Keratinocyte (primary cell): ENCODE measurements around the gene GHRL. TPM values are rescaled to one million over a fixed set of nuclear protein-coding genes. Genes with fewer than 3 reads are reported as not detected.

Source experiments
- DNase-seq: peaks from one replicate; pipeline ENCODE4 v3.0.0-alpha.2; 2011; ENCODE audit warnings: low read depth, missing footprints, low spot score
- FAIRE-seq: peaks from 2 replicates; lab custom pipeline; 2011; peaks lifted over from hg19 to GRCh38; lab: Jason Lieb, UNC
- H2AFZ ChIP-seq: 2 replicates; pipeline ENCODE4 v1.6.0; 2012; ENCODE audit warnings: low read length, control low read depth, inconsistent platforms; ENCODE audit not compliant: control insufficient read depth
- H3K27ac ChIP-seq: 2 replicates; pipeline ENCODE4 v1.5.1; 2011; ENCODE audit warnings: low read length; ENCODE audit not compliant: control insufficient read depth, insufficient read depth
- H3K27me3 ChIP-seq: 3 replicates; pipeline ENCODE4 v1.6.0; 2011; ENCODE audit warnings: low read length; ENCODE audit not compliant: control insufficient read depth, insufficient read depth; ENCODE audit errors: extremely low read depth
- H3K36me3 ChIP-seq, 2 experiments: 2 replicates in 1 of 2; 3 replicates in 1 of 2; pipeline ENCODE4 v1.5.1; 2011; ENCODE audit warnings: low read length in 2 of 2, mild to moderate bottlenecking in 1 of 2; ENCODE audit not compliant: control insufficient read depth in 2 of 2, insufficient read depth in 2 of 2; ENCODE audit errors: extremely low read depth in 1 of 2
- H3K4me1 ChIP-seq: 3 replicates; pipeline ENCODE4 v1.5.1; 2011; ENCODE audit warnings: low read length; ENCODE audit not compliant: control insufficient read depth, insufficient read depth; ENCODE audit errors: extremely low read depth
- H3K4me2 ChIP-seq: 3 replicates; pipeline ENCODE4 v1.6.0; 2011; ENCODE audit warnings: low read depth, low read length; ENCODE audit not compliant: control insufficient read depth, insufficient read depth; ENCODE audit errors: extremely low read depth
- H3K4me3 ChIP-seq, 3 experiments: fragments of 200-600 bp in 1 of 3; sonication (generic) in 1 of 3; 2 replicates in 2 of 3; 3 replicates in 1 of 3; pipeline ENCODE4 v1.5.1; 2011 to 2016; ENCODE audit warnings: low read length in 3 of 3, mild to moderate bottlenecking in 3 of 3, control low read depth in 2 of 3, inconsistent platforms in 1 of 3, low read depth in 1 of 3, mixed read lengths in 1 of 3, mixed run types in 1 of 3, moderate library complexity in 1 of 3; ENCODE audit not compliant: control insufficient read depth in 2 of 3, insufficient read depth in 2 of 3; ENCODE audit errors: extremely low read depth in 1 of 3
- H3K79me2 ChIP-seq: 2 replicates; pipeline ENCODE4 v1.6.0; 2012; ENCODE audit warnings: low read length; ENCODE audit not compliant: control insufficient read depth, insufficient read depth
- H3K9ac ChIP-seq: 3 replicates; pipeline ENCODE4 v1.6.0; 2011; ENCODE audit warnings: low read length; ENCODE audit not compliant: control insufficient read depth, insufficient read depth; ENCODE audit errors: extremely low read depth
- H3K9me1 ChIP-seq: 3 replicates; pipeline ENCODE4 v1.6.0; 2011; ENCODE audit warnings: low read length; ENCODE audit not compliant: control insufficient read depth, insufficient read depth; ENCODE audit errors: extremely low read depth
- H3K9me3 ChIP-seq: 2 replicates; pipeline ENCODE4 v1.5.1; 2012; ENCODE audit warnings: low read depth, low read length; ENCODE audit not compliant: control insufficient read depth
- H4K20me1 ChIP-seq: 3 replicates; pipeline ENCODE4 v1.6.0; 2011; ENCODE audit warnings: low read length; ENCODE audit not compliant: control insufficient read depth, insufficient read depth; ENCODE audit errors: extremely low read depth
- EZH2 ChIP-seq: IDR thresholded peaks from one replicate; pipeline ENCODE4 v1.6.1; 2012; ENCODE audit warnings: inconsistent platforms, mild to moderate bottlenecking, low read length, moderate library complexity
- dilution Hi-C: fragments of 300-500 bp; cut with MboI; formaldehyde crosslinking; loops from one replicate; pipeline ENCODE4 v1.7.0; 2020; ENCODE audit warnings: low sequenced_read_pairs; ENCODE audit not compliant: extremely low pct_ligation_motif_present
- polyA plus RNA-seq, 5 experiments: library from polyadenylated mRNA; depleted of rRNA in 3 of 5; stranded (reverse) in 3 of 5; stranded (forward) in 1 of 5; unstranded in 1 of 5; fragments of >200 nt; gene quantifications; 1 replicate in 1 of 5; 2 replicates in 3 of 5; 3 replicates in 1 of 5; pipeline versions ENCODE4 v1.2.1 to v1.2.3, GENCODE V29; 2011 to 2012; ENCODE audit warnings: missing spikeins in 2 of 5, low read depth in 1 of 5, low replicate concordance in 1 of 5
- TF ChIP-seq, protein P1 (sequence below), 3 experiments: IDR thresholded peaks in 1 of 3; conservative IDR thresholded peaks in 1 of 3; optimal IDR thresholded peaks in 1 of 3; 2 replicates in 2 of 3; 3 replicates in 1 of 3; pipeline versions ENCODE3 to v1.5.1; 2011; ENCODE audit warnings: low read length in 3 of 3, mild to moderate bottlenecking in 3 of 3, moderate library complexity in 2 of 3, control low read depth in 1 of 3, inconsistent platforms in 1 of 3; ENCODE audit not compliant: insufficient read depth in 2 of 3; ENCODE audit errors: extremely low read depth in 1 of 3

Gene GHRL
- polyA plus RNA-seq, 1 donor (not counting 4 experiments of a cell fraction or from before 2014, with no cell fraction given): not detected

DNA sequence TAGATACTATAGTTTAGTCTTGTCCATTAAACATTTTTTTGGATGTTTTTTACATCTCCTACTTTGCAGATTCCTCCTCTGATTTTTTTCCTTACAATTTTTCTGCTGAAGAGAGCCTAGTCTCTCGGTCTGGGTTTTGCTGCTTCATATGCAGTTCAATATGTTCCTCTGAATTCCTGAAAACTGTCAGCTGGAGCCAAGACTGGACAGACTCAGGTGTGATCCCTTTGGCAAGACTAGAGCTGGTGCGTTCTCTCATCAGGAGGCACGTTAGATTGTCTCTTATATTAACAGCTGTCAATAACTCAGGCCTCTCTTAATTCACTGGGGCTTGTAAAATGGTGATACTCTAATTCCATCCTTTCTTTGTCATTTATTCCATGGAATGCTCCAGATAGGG is 13.4 kb upstream of the GHRL start:
- Histone ChIP-seq H3K9me1 (no peaks in the 10 kb centered on the region), H3K27me3 (no peaks in the 10 kb centered on the region), H3K36me3 (peaks cover 32 to 34% of the 10 kb centered on the region in 2 experiments), H3K9ac (no peak overlapping the region), H3K27ac (no peak overlapping the region), H3K9me3 (no peaks in the 10 kb centered on the region), H4K20me1 (peaks cover 6% of the 10 kb centered on the region), H3K4me2 (no peak overlapping the region), H3K4me3 (no peak overlapping the region), H2AFZ (no peak overlapping the region), H3K79me2 (no peaks in the 10 kb centered on the region), H3K4me1 (no peaks in the 10 kb centered on the region)
- TF ChIP-seq, protein P1, sequence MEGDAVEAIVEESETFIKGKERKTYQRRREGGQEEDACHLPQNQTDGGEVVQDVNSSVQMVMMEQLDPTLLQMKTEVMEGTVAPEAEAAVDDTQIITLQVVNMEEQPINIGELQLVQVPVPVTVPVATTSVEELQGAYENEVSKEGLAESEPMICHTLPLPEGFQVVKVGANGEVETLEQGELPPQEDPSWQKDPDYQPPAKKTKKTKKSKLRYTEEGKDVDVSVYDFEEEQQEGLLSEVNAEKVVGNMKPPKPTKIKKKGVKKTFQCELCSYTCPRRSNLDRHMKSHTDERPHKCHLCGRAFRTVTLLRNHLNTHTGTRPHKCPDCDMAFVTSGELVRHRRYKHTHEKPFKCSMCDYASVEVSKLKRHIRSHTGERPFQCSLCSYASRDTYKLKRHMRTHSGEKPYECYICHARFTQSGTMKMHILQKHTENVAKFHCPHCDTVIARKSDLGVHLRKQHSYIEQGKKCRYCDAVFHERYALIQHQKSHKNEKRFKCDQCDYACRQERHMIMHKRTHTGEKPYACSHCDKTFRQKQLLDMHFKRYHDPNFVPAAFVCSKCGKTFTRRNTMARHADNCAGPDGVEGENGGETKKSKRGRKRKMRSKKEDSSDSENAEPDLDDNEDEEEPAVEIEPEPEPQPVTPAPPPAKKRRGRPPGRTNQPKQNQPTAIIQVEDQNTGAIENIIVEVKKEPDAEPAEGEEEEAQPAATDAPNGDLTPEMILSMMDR (optimal IDR thresholded peaks at IDR 0.05 in 1 of 3, IDR thresholded peaks at IDR 0.05 in 1 of 3, conservative IDR thresholded peaks at IDR 0.05 in 1 of 3; ENCODE audit: extremely low read depth in 1 of 3, insufficient read depth in 2 of 3, low read length in 3 of 3): no peak
- TF ChIP-seq EZH2: no peak
- no peak for DNase-seq
- dilution Hi-C loops: no loop called here
- FAIRE-seq: no peak

DNA sequence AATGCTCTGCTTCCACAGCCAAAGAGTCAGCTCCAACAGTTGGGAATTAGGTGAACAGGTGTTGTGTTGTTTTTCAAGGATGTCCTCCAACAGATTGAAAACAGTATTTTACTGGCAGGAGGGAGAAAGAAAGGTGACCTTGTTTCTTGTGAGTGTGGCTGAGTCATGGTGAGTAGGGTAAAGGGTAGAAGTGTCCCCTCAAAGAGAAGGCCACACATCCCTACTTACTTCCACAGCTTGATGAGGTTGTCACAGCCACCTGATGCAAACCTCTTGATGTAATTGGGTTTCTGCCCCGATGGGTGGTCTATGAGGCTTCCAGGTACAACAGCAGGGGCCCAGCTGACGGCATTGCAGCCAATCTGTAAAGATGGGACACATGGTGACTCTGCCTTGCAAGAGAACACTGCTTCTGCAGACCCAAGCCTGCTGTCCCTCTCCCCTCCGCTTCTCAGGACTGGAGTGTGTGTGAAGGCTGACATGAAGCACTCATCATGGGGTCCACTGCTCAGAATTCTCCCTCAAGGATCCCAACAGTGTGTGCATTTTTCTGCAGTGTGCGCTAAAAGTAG is 12.7 kb upstream of the GHRL start:
- Histone ChIP-seq H3K36me3 (peaks cover 38% of the 10 kb centered on the region in 2 experiments), H3K4me1 (no peaks in the 10 kb centered on the region), H3K9me1 (no peaks in the 10 kb centered on the region), H3K9me3 (no peaks in the 10 kb centered on the region), H3K9ac (no peak overlapping the region), H2AFZ (no peak overlapping the region), H3K27ac (no peak overlapping the region), H3K79me2 (no peaks in the 10 kb centered on the region), H4K20me1 (peaks cover 6% of the 10 kb centered on the region), H3K4me3 (no peak overlapping the region), H3K4me2 (no peak overlapping the region), H3K27me3 (no peaks in the 10 kb centered on the region)
- DNase-seq (no peak), FAIRE-seq (no peak)
- dilution Hi-C loops: no loop called here
- no peak for TF ChIP-seq EZH2
- TF ChIP-seq, protein P1 (optimal IDR thresholded peaks at IDR 0.05 in 1 of 3, IDR thresholded peaks at IDR 0.05 in 1 of 3, conservative IDR thresholded peaks at IDR 0.05 in 1 of 3; ENCODE audit: extremely low read depth in 1 of 3, insufficient read depth in 2 of 3, low read length in 3 of 3): no peak
